Colonic mucosa (tissue), 4 donors: ENCODE results near the gene SMARCD1. TPM values are rescaled to one million over a fixed set of nuclear protein-coding genes. Genes with fewer than 3 reads are reported as not detected.

ENCODE experiments used
- DNase-seq: peaks from one replicate; pipeline ENCODE4 v3.0.0-alpha.2; 2020
- H3K27ac ChIP-seq: fragments of 200-600 bp; one replicate; pipeline ENCODE4 v1.8.0; 2021
- H3K27me3 ChIP-seq: fragments of 200-600 bp; one replicate; pipeline ENCODE4 v1.8.0; 2021
- H3K36me3 ChIP-seq: fragments of 200-600 bp; one replicate; pipeline ENCODE4 v1.8.0; 2021
- H3K4me1 ChIP-seq: fragments of 200-600 bp; one replicate; pipeline ENCODE4 v1.8.0; 2021; ENCODE audit warnings: mild to moderate bottlenecking
- H3K4me3 ChIP-seq: fragments of 200-600 bp; one replicate; pipeline ENCODE4 v1.8.0; 2021
- H3K9ac ChIP-seq, 2 donors: one replicate each; pipeline ENCODE4 v1.7.0; 2013; ENCODE audit warnings: control low read depth in 2 of 2, low read depth in 2 of 2, low read length in 2 of 2
- H3K9me3 ChIP-seq: fragments of 200-600 bp; one replicate; pipeline ENCODE4 v1.8.0; 2021
- CTCF ChIP-seq: fragments of 200-600 bp; IDR thresholded peaks from one replicate; pipeline ENCODE4 v1.8.0; 2022; ENCODE audit warnings: antibody characterized with exemption, mild to moderate bottlenecking
- intact Hi-C: fragments of 100-400 bp; cut with DNase I; formaldehyde crosslinking; loops from one replicate; pipeline ENCODE4 v1.14.1; 2022
- total RNA-seq, 2 donors: library from RNA; stranded (reverse); fragmentation: NEBNext Ultra II Directional in 1 of 2; extraction: Animal tissue kit (Norgen Biotek cat#: 25700) in 1 of 2; gene quantifications; one replicate each; pipeline ENCODE4 v1.2.1, GENCODE V29; 2021
- donor health status: healthy.
- donor health status: DM: no; HTN: no; CAD: no.
- donor health status: DM: no; HTN: no; CAD: no.

The SMARCD1 gene
- total RNA-seq, 2 donors from 2014 or later = 30.6 to 43.9 TPM

- H3K4me1 ChIP-seq = no peaks in the 10 kb centered on the region
- H3K9ac ChIP-seq = no peak overlapping the region
- no peak overlapping the region for H3K27ac ChIP-seq
- H3K9me3 ChIP-seq = no peaks in the 10 kb centered on the region
- no peak for DNase-seq
- no peaks in the 10 kb centered on the region for H3K27me3 ChIP-seq
- peaks cover 19% of the 10 kb centered on the region for H3K36me3 ChIP-seq
- no peak overlapping the region for H3K4me3 ChIP-seq
- intact Hi-C loops = no loop called here
- TF ChIP-seq CTCF = no peak
Observed at GRCh38 chr12:50097952-50098351, 12.8 kb downstream of the SMARCD1 start.

- H3K4me1 ChIP-seq = no peaks in the 10 kb centered on the region
- peaks cover 19% of the 10 kb centered on the region for H3K36me3 ChIP-seq
- H3K27ac ChIP-seq = no peak overlapping the region
- H3K4me3 ChIP-seq = no peak overlapping the region
- intact Hi-C loops = no loop called here
- DNase-seq = no peak
- no peak overlapping the region for H3K9ac ChIP-seq
- H3K9me3 ChIP-seq = no peaks in the 10 kb centered on the region
- no peaks in the 10 kb centered on the region for H3K27me3 ChIP-seq
- no peak for TF ChIP-seq CTCF
Observed at GRCh38 chr12:50099302-50100008, 14.3 kb downstream of the SMARCD1 start.

- H3K27me3 ChIP-seq = no peaks in the 10 kb centered on the region
- no peak for DNase-seq
- no peak for TF ChIP-seq CTCF
- H3K36me3 ChIP-seq = peaks cover 11% of the 10 kb centered on the region
- intact Hi-C loops = no loop called here
- no peak overlapping the region for H3K27ac ChIP-seq
- H3K9me3 ChIP-seq = no peaks in the 10 kb centered on the region
- no peak overlapping the region for H3K9ac ChIP-seq
- no peak overlapping the region for H3K4me3 ChIP-seq
- H3K4me1 ChIP-seq = no peaks in the 10 kb centered on the region
Observed at GRCh38 chr12:50100561-50100960, 15.4 kb downstream of the SMARCD1 start.

GRCh38 chr12:50101663-50102062, 16.5 kb downstream of the SMARCD1 start:
- no peaks in the 10 kb centered on the region for H3K4me1 ChIP-seq
- DNase-seq = no peak
- H3K27me3 ChIP-seq = no peaks in the 10 kb centered on the region
- H3K4me3 ChIP-seq = no peak overlapping the region
- H3K36me3 ChIP-seq = peaks cover 6% of the 10 kb centered on the region
- no peak overlapping the region for H3K27ac ChIP-seq
- no peaks in the 10 kb centered on the region for H3K9me3 ChIP-seq
- intact Hi-C loops = no loop called here
- no peak overlapping the region for H3K9ac ChIP-seq
- peak; percentile 26 for TF ChIP-seq CTCF

GRCh38 chr12:50102131-50102531, 17.0 kb downstream of the SMARCD1 start:
- Histone ChIP-seq H3K4me1 (no peaks in the 10 kb centered on the region), H3K27me3 (no peaks in the 10 kb centered on the region), H3K27ac (no peak overlapping the region), H3K9me3 (no peaks in the 10 kb centered on the region), H3K36me3 (peaks cover 5% of the 10 kb centered on the region), H3K9ac (no peak overlapping the region), H3K4me3 (no peak overlapping the region)
- intact Hi-C loops = no loop called here
- DNase-seq = no peak
- no peak for TF ChIP-seq CTCF
